ENCODE measurements around the gene KRI1. TPM values are rescaled to one million over a fixed set of nuclear protein-coding genes. Genes with fewer than 3 reads are reported as not detected.

Gene KRI1
- total RNA-seq, result 10 to 100 TPM; 22.9 to 27.9 (median 23.3) TPM

DNA sequence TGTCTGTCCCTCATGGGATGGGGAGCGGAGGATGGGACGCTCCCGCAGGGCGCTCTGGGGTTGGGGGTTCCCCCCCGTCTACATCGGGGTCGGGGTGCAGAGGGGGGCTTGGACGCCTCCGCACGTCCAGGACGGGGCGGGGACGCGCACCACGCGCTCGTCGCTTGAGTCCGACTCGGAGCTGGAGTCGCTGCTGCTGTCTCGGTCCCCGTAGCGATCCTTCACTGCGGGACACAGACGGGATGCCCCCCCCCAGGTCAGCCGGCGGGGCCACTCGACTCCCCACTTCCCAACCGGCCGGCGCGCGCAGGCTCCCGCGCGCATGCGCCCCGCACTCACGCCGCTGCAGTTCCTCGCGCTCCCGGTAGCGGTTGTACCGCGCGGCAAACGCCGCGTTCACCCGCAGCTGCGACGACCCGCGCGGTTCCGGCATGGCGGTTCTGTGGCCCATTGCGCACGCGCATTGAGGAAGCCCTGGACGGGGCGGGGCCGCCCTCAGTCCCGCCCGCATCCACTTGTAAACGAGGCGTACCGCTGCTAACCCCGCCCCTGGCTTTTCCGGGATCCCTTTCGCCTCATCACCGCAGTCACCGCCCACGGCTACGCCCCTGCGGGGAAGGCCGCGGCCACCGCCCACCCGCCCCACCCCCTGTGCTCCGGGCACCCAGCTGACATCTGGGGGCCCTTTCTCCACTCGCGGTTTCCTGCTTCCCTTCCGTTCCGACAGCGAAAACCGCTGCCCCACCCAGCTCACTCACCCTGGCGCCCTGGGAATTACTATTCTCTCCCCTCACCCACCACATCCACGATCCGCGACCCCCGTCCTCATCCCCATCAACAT is at the start of gene KRI1:
Gene KRI1 (minus strand): TSS at position 444 of the 841 bp plus-strand sequence. CDS start 11 bp downstream, at position 433.
- Histone ChIP-seq H3K4me3 (peak within 1 kb of the TSS; percentile 82 to 100 (median 92)), H3K9me3 (no peaks in the 10 kb centered on the region), H3K4me1 (peaks cover 0 to 43% (median 34%) of the 10 kb centered on the region in 4 donors), H3K27ac (peak within 1 kb of the TSS; percentile 91 to 96 (median 92)), H3K27me3 (no peaks in the 10 kb centered on the region), H3K36me3 (peaks cover 0 to 28% (median 4%) of the 10 kb centered on the region in 3 donors)
- DNase-seq (ENCODE audit: low spot score in 2 of 2), result peak; percentile 96 to 97
- TF ChIP-seq POLR2A (IDR thresholded peaks at IDR 0.05) (peak; percentile 84 to 88), EP300 (IDR thresholded peaks at IDR 0.05) (peak; percentile 94 to 96)
- TF ChIP-seq, protein P1, sequence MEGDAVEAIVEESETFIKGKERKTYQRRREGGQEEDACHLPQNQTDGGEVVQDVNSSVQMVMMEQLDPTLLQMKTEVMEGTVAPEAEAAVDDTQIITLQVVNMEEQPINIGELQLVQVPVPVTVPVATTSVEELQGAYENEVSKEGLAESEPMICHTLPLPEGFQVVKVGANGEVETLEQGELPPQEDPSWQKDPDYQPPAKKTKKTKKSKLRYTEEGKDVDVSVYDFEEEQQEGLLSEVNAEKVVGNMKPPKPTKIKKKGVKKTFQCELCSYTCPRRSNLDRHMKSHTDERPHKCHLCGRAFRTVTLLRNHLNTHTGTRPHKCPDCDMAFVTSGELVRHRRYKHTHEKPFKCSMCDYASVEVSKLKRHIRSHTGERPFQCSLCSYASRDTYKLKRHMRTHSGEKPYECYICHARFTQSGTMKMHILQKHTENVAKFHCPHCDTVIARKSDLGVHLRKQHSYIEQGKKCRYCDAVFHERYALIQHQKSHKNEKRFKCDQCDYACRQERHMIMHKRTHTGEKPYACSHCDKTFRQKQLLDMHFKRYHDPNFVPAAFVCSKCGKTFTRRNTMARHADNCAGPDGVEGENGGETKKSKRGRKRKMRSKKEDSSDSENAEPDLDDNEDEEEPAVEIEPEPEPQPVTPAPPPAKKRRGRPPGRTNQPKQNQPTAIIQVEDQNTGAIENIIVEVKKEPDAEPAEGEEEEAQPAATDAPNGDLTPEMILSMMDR (IDR thresholded peaks at IDR 0.05), result peak in 3 of 5 experiments; percentile 17 to 72 (median 69)
- WGBS, 2 donors, result 0 to 1% methylated on average over 29 to 62 of the region's 94 CpGs

DNA sequence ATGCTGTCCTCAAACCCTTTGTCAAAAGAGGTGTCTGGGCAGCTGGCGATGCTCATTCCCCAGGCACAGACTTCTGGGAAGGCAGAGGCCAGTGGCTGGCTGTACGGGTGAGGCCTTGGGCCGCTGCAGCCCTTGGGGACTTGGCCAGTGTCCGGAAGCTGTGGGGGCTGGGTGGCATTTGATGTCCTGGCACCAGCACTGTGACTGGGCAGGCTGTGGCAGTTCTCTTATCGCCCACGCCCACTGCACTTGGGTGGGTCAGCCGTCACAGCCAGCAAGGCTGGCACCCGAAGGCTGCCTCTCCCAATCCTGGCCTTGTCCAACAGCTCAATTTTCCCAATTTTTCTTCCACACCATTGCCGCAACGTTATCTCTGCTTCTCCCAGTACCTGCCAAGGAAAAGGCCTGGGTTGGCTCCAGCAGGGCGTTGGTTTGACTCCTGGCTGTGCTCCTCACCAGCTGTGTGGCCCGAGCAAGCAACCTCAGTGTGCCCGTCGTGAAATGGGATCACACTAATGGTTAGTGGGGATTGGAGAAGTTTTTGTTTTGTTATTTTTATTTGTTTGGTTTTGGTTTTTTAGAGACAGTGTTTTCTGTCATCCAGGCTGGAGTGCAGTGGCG is 46.8 kb upstream of the KRI1 start:
- Histone ChIP-seq H3K9me3 (no peaks in the 10 kb centered on the region), H3K27ac (peak overlapping the region; percentile 65 to 93 (median 80)), H3K4me3 (peak overlapping the region in 1 of 4 donors; percentile 10), H3K36me3 (no peaks in the 10 kb centered on the region), H3K4me1 (peaks cover 0 to 69% (median 39%) of the 10 kb centered on the region in 4 donors), H3K27me3 (no peaks in the 10 kb centered on the region)
- 20 to 24% methylated on average over 15 of the region's 15 CpGs for WGBS, 2 donors
- peak; percentile 36 to 65 for DNase-seq (ENCODE audit: low spot score in 2 of 2)
- TF ChIP-seq, protein P1 (IDR thresholded peaks at IDR 0.05), result no peak
- TF ChIP-seq EP300 (IDR thresholded peaks at IDR 0.05) (peak in 1 of 2 donors; percentile 88), POLR2A (IDR thresholded peaks at IDR 0.05) (peak in 1 of 2 donors; percentile 38)

GRCh38 chr19:10611907-10612306 is 46.1 kb upstream of the KRI1 start:
- no peak for DNase-seq (ENCODE audit: low spot score in 2 of 2)
- no peaks in the 10 kb centered on the region for H3K36me3 ChIP-seq
- 63 to 69% methylated on average over 5 of the region's 5 CpGs for WGBS, 2 donors
- H3K4me3 ChIP-seq, result no peak overlapping the region
- H3K27ac ChIP-seq, result peak overlapping the region; percentile 65 to 93 (median 80)
- H3K9me3 ChIP-seq, result no peaks in the 10 kb centered on the region
- peaks cover 0 to 62% (median 34%) of the 10 kb centered on the region in 4 donors for H3K4me1 ChIP-seq
- no peaks in the 10 kb centered on the region for H3K27me3 ChIP-seq
- TF ChIP-seq EP300 (IDR thresholded peaks at IDR 0.05), result no peak
- TF ChIP-seq, protein P1 (IDR thresholded peaks at IDR 0.05), result no peak

DNA sequence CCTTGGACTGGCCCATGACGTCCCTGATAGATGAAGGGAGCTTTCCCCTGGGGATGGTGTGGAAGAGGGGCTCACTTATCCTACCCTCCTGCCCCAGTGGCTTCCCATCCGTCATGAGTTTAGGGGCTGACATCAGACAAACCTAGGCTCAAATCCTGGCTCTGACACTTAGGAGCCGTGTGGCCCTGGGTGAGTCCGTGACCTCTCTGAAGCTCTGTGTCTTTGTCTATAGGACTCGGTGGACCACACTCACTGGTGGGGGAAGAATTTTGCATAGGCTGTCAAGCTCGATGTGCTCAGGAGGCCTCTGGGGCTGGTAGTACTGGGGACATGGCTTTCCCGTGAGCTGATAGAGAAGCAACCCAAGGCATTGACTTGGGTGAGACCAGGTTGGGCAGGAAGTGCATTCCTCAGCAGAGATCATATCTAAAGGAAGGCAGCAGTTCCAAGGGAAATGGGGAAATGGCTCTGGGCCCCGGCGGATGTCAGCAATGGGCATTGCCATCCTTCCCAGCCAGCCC is 38.7 kb upstream of the KRI1 start:
- Histone ChIP-seq H3K27ac (peak overlapping the region; percentile 99 to 100 (median 99)), H3K36me3 (peaks cover 0 to 5% (median 0%) of the 10 kb centered on the region in 3 donors), H3K27me3 (no peaks in the 10 kb centered on the region), H3K4me1 (peaks cover 0 to 29% (median 12%) of the 10 kb centered on the region in 4 donors), H3K9me3 (no peaks in the 10 kb centered on the region), H3K4me3 (peak overlapping the region in 2 of 4 donors; percentile 98 to 100)
- 75 to 84% methylated on average over 8 to 9 of the region's 9 CpGs for WGBS, 2 donors
- peak in 1 of 2 donors; percentile 1 for TF ChIP-seq EP300 (IDR thresholded peaks at IDR 0.05)
- TF ChIP-seq POLR2A (IDR thresholded peaks at IDR 0.05), result no peak
- TF ChIP-seq, protein P1 (IDR thresholded peaks at IDR 0.05), result no peak
- no peak for DNase-seq (ENCODE audit: low spot score in 2 of 2)
